ENCODE data around the gene LIN7B. TPM values are rescaled to one million over a fixed set of nuclear protein-coding genes. Genes with fewer than 3 reads are reported as not detected.
A peak's percentile ranks its signal among the peaks of the same experiment; 100 is the strongest.

The LIN7B gene
- total RNA-seq, 1 donor from 2014 or later: 32.6 TPM

- no peak for DNase-seq
- peaks cover 15% of the 10 kb centered on the region for H3K4me1 Mint-ChIP-seq (ENCODE audit: low read depth, unreplicated experiment)
- peak overlapping the region; percentile 25 for H3K4me3 Mint-ChIP-seq (ENCODE audit: unreplicated experiment)
- TF ChIP-seq, protein P1, sequence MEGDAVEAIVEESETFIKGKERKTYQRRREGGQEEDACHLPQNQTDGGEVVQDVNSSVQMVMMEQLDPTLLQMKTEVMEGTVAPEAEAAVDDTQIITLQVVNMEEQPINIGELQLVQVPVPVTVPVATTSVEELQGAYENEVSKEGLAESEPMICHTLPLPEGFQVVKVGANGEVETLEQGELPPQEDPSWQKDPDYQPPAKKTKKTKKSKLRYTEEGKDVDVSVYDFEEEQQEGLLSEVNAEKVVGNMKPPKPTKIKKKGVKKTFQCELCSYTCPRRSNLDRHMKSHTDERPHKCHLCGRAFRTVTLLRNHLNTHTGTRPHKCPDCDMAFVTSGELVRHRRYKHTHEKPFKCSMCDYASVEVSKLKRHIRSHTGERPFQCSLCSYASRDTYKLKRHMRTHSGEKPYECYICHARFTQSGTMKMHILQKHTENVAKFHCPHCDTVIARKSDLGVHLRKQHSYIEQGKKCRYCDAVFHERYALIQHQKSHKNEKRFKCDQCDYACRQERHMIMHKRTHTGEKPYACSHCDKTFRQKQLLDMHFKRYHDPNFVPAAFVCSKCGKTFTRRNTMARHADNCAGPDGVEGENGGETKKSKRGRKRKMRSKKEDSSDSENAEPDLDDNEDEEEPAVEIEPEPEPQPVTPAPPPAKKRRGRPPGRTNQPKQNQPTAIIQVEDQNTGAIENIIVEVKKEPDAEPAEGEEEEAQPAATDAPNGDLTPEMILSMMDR (IDR thresholded peaks at IDR 0.05; ENCODE audit: partially characterized antibody, unreplicated experiment): no peak
- peak overlapping the region; percentile 40 for H3K27ac Mint-ChIP-seq (ENCODE audit: unreplicated experiment)
- H3K36me3 Mint-ChIP-seq (ENCODE audit: unreplicated experiment): peaks cover 3% of the 10 kb centered on the region
- H3K9me3 Mint-ChIP-seq (ENCODE audit: unreplicated experiment): peaks cover 8% of the 10 kb centered on the region
- H3K27me3 Mint-ChIP-seq (ENCODE audit: unreplicated experiment): peaks cover 5% of the 10 kb centered on the region
Observed at GRCh38 chr19:49094505-49095482, 19.4 kb upstream of the LIN7B start.

GRCh38 chr19:49097453-49098288, 16.5 kb upstream of the LIN7B start:
- TF ChIP-seq, protein P1 (IDR thresholded peaks at IDR 0.05; ENCODE audit: partially characterized antibody, unreplicated experiment): peak; percentile 99
- Mint-ChIP-seq H3K4me1 (ENCODE audit: low read depth, unreplicated experiment) (peaks cover 34% of the 10 kb centered on the region), H3K9me3 (ENCODE audit: unreplicated experiment) (peaks cover 16% of the 10 kb centered on the region), H3K4me3 (ENCODE audit: unreplicated experiment) (peak overlapping the region; percentile 49), H3K36me3 (ENCODE audit: unreplicated experiment) (peaks cover 13% of the 10 kb centered on the region), H3K27me3 (ENCODE audit: unreplicated experiment) (peaks cover 11% of the 10 kb centered on the region), H3K27ac (ENCODE audit: unreplicated experiment) (peak overlapping the region; percentile 72)
- DNase-seq: peak; percentile 84

DNA sequence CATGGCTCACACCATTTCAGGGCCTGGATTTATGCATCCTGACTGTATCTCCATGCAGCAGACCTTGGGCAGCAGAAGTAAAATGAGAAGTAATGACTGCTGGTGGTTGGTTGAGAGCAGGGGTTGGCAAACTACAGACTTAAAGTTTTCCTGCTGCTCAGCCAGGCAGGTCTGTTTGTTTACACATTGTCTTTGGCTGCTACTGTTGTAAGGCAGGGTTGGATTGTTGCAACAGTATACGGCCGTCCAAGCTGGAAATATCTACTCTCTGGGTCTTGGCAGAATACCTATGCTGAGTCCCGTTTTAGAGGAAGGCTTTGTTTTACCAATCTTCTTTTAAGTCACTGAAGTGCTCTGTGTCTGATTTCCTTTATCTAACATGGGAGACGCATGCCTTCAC, 15.4 kb upstream of the LIN7B start:
- Mint-ChIP-seq H3K9me3 (ENCODE audit: unreplicated experiment) (peaks cover 16% of the 10 kb centered on the region), H3K27me3 (ENCODE audit: unreplicated experiment) (peaks cover 11% of the 10 kb centered on the region), H3K4me3 (ENCODE audit: unreplicated experiment) (peak overlapping the region; percentile 49), H3K36me3 (ENCODE audit: unreplicated experiment) (peaks cover 13% of the 10 kb centered on the region), H3K27ac (ENCODE audit: unreplicated experiment) (peak overlapping the region; percentile 17), H3K4me1 (ENCODE audit: low read depth, unreplicated experiment) (peaks cover 37% of the 10 kb centered on the region)
- TF ChIP-seq, protein P1 (IDR thresholded peaks at IDR 0.05; ENCODE audit: partially characterized antibody, unreplicated experiment): no peak
- DNase-seq: no peak

DNA sequence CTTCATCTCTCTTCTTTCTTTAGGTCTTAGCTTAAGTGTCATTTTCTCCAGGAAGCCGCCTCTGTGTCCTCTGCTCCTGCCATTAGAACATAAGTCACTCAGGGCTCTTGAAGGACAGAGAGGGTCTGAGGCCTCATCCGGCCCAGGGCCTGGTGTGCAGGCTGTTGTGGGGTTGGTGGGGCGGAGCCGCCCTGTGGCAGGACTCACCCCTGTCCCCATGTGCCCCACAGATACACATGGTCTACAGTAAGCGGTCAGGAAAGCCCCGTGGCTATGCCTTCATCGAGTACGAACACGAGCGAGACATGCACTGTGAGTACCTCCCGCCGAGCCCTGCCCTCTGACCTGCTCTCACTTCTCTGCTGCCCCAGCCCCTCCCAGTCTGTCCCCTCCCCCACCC, 13.0 kb upstream of the LIN7B start:
- DNase-seq: peak; percentile 34
- H3K4me3 Mint-ChIP-seq (ENCODE audit: unreplicated experiment): peak overlapping the region; percentile 79
- peaks cover 29% of the 10 kb centered on the region for H3K9me3 Mint-ChIP-seq (ENCODE audit: unreplicated experiment)
- peaks cover 13% of the 10 kb centered on the region for H3K36me3 Mint-ChIP-seq (ENCODE audit: unreplicated experiment)
- peak overlapping the region; percentile 95 for H3K27ac Mint-ChIP-seq (ENCODE audit: unreplicated experiment)
- TF ChIP-seq, protein P1 (IDR thresholded peaks at IDR 0.05; ENCODE audit: partially characterized antibody, unreplicated experiment): no peak
- H3K4me1 Mint-ChIP-seq (ENCODE audit: low read depth, unreplicated experiment): peaks cover 52% of the 10 kb centered on the region
- peaks cover 24% of the 10 kb centered on the region for H3K27me3 Mint-ChIP-seq (ENCODE audit: unreplicated experiment)

All from glutamatergic neuron (in vitro differentiated cells).